ENCODE measurements around the gene BBC3. TPM values are rescaled to one million over a fixed set of nuclear protein-coding genes. Genes with fewer than 3 reads are reported as not detected.

The BBC3 gene
- total RNA-seq, 1 donor from 2014 or later, result 19.1 TPM

GRCh38 chr19:47226426-47227351 lies 4.3 kb downstream of the BBC3 start:
- Mint-ChIP-seq H3K27ac (peak overlapping the region; percentile 93), H3K4me3 (peak overlapping the region; percentile 68), H3K27me3 (ENCODE audit: low read depth) (no peaks in the 10 kb centered on the region), H3K9me3 (no peaks in the 10 kb centered on the region), H3K36me3 (peaks cover 5% of the 10 kb centered on the region), H3K4me1 (peaks cover 22% of the 10 kb centered on the region)
- TF ChIP-seq CTCF (IDR thresholded peaks at IDR 0.05; ENCODE audit: unreplicated experiment), result no peak
- DNase-seq (ENCODE audit: low spot score in 2 of 2, unreplicated experiment in 2 of 2), result no peak

- Mint-ChIP-seq H3K9me3 (no peaks in the 10 kb centered on the region), H3K27ac (peak overlapping the region; percentile 93), H3K4me1 (peaks cover 17% of the 10 kb centered on the region), H3K27me3 (ENCODE audit: low read depth) (no peaks in the 10 kb centered on the region), H3K4me3 (peak overlapping the region; percentile 30), H3K36me3 (peaks cover 7% of the 10 kb centered on the region)
- peak; percentile 84 to 92 for DNase-seq (ENCODE audit: low spot score in 2 of 2, unreplicated experiment in 2 of 2)
- peak; percentile 28 for TF ChIP-seq CTCF (IDR thresholded peaks at IDR 0.05; ENCODE audit: unreplicated experiment)
Observed at GRCh38 chr19:47225746-47226425, 5.1 kb downstream of the BBC3 start.

- H3K4me1 Mint-ChIP-seq, result peaks cover 9% of the 10 kb centered on the region
- no peaks in the 10 kb centered on the region for H3K9me3 Mint-ChIP-seq
- no peak for DNase-seq (ENCODE audit: low spot score in 2 of 2, unreplicated experiment in 2 of 2)
- TF ChIP-seq CTCF (IDR thresholded peaks at IDR 0.05; ENCODE audit: unreplicated experiment), result no peak
- H3K4me3 Mint-ChIP-seq, result no peak overlapping the region
- no peaks in the 10 kb centered on the region for H3K27me3 Mint-ChIP-seq (ENCODE audit: low read depth)
- H3K36me3 Mint-ChIP-seq, result peaks cover 10% of the 10 kb centered on the region
- no peak overlapping the region for H3K27ac Mint-ChIP-seq
Observed at GRCh38 chr19:47221890-47222289, 9.1 kb downstream of the BBC3 start.

- Mint-ChIP-seq H3K27ac (no peak overlapping the region), H3K4me3 (no peak overlapping the region)
Observed at GRCh38 chr19:47221080-47221841, 9.7 kb downstream of the BBC3 start.

More at GRCh38 chr19:47221080-47221841, 9.7 kb downstream of the BBC3 start:
- no peak for DNase-seq (ENCODE audit: low spot score in 2 of 2, unreplicated experiment in 2 of 2)
- no peak for TF ChIP-seq CTCF (IDR thresholded peaks at IDR 0.05; ENCODE audit: unreplicated experiment)
- Mint-ChIP-seq H3K27me3 (ENCODE audit: low read depth) (no peaks in the 10 kb centered on the region), H3K36me3 (peaks cover 10% of the 10 kb centered on the region), H3K9me3 (no peaks in the 10 kb centered on the region), H3K4me1 (peaks cover 6% of the 10 kb centered on the region)

Measured in mesothelial cell of epicardium (in vitro differentiated cells).